ENCODE results near the gene LILRB1. TPM values are rescaled to one million over a fixed set of nuclear protein-coding genes. Genes with fewer than 3 reads are reported as not detected.

Gene LILRB1
- total RNA-seq, 1 donor from 2014 or later: 23.6 TPM

- ATAC-seq: peak; percentile 67
- intact Hi-C loops (cut with DNase I): no loop called here
- Histone ChIP-seq H3K27me3 (peaks cover 5% of the 10 kb centered on the region), H3K4me3 (no peak overlapping the region), H3K27ac (no peak overlapping the region), H3K9me3 (no peaks in the 10 kb centered on the region), H3K4me1 (no peaks in the 10 kb centered on the region), H3K36me3 (no peaks in the 10 kb centered on the region)
- TF ChIP-seq, protein P1, sequence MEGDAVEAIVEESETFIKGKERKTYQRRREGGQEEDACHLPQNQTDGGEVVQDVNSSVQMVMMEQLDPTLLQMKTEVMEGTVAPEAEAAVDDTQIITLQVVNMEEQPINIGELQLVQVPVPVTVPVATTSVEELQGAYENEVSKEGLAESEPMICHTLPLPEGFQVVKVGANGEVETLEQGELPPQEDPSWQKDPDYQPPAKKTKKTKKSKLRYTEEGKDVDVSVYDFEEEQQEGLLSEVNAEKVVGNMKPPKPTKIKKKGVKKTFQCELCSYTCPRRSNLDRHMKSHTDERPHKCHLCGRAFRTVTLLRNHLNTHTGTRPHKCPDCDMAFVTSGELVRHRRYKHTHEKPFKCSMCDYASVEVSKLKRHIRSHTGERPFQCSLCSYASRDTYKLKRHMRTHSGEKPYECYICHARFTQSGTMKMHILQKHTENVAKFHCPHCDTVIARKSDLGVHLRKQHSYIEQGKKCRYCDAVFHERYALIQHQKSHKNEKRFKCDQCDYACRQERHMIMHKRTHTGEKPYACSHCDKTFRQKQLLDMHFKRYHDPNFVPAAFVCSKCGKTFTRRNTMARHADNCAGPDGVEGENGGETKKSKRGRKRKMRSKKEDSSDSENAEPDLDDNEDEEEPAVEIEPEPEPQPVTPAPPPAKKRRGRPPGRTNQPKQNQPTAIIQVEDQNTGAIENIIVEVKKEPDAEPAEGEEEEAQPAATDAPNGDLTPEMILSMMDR (IDR thresholded peaks at IDR 0.05): no peak
- no peak for DNase-seq
Measured at GRCh38 chr19:54600212-54600611, 30.1 kb upstream of the LILRB1 start.

DNA sequence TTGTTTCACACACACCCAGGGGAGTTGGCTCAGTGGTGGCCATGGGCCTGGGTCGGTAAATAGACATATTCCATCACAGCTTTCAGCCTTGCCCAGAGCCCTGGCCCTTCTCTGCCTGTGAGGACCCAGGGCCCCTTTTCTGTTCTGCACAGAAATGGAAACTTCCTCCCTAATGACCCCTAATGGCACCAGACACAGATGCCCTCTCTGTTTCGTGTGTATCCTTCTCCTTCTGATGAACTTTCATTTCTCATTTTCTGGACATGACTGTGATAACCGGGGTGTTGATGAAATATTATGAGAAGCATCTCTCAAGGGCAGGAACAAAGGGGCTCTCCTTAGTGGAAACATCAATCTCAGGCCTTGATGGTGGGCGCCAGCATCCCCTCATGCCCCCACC is 24.1 kb upstream of the LILRB1 start:
- intact Hi-C loops (cut with DNase I): no loop called here
- no peak overlapping the region for H3K27ac ChIP-seq
- no peak overlapping the region for H3K4me3 ChIP-seq
- TF ChIP-seq, protein P1 (IDR thresholded peaks at IDR 0.05): no peak
- H3K9me3 ChIP-seq: no peaks in the 10 kb centered on the region
- DNase-seq (no peak), ATAC-seq (peak; percentile 62)
- H3K4me1 ChIP-seq: no peaks in the 10 kb centered on the region
- H3K36me3 ChIP-seq: no peaks in the 10 kb centered on the region
- no peaks in the 10 kb centered on the region for H3K27me3 ChIP-seq

GRCh38 chr19:54606891-54607784 is 23.1 kb upstream of the LILRB1 start:
- Histone ChIP-seq H3K9me3 (no peaks in the 10 kb centered on the region), H3K4me1 (no peaks in the 10 kb centered on the region), H3K4me3 (no peak overlapping the region), H3K27me3 (no peaks in the 10 kb centered on the region), H3K36me3 (no peaks in the 10 kb centered on the region), H3K27ac (no peak overlapping the region)
- peak; percentile 84 for ATAC-seq
- DNase-seq: no peak
- intact Hi-C loops (cut with DNase I): no loop called here
- TF ChIP-seq, protein P1 (IDR thresholded peaks at IDR 0.05): no peak

DNA sequence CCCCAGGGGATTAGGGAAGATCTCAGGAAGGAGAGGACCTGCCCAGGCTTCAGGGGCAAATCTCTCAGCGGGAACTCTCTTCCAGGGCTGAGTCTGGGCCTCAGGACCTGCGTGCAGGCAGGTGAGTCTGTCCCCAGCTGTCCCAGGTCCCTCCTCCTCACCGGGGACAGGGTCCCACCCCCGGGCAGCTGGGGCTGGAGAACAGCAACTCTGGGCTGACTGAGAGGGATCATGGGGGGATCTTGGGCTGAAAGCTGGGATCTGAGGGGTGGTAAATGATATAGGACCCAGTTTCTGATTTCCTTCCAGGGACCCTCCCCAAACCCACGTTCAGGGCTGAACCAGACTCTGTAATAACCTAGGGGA is 22.5 kb upstream of the LILRB1 start:
- intact Hi-C loops (cut with DNase I): no loop called here
- TF ChIP-seq, protein P1 (IDR thresholded peaks at IDR 0.05): no peak
- ATAC-seq: no peak
- Histone ChIP-seq H3K27ac (no peak overlapping the region), H3K4me3 (no peak overlapping the region), H3K9me3 (no peaks in the 10 kb centered on the region), H3K36me3 (no peaks in the 10 kb centered on the region), H3K27me3 (no peaks in the 10 kb centered on the region), H3K4me1 (no peaks in the 10 kb centered on the region)
- no peak for DNase-seq

DNA sequence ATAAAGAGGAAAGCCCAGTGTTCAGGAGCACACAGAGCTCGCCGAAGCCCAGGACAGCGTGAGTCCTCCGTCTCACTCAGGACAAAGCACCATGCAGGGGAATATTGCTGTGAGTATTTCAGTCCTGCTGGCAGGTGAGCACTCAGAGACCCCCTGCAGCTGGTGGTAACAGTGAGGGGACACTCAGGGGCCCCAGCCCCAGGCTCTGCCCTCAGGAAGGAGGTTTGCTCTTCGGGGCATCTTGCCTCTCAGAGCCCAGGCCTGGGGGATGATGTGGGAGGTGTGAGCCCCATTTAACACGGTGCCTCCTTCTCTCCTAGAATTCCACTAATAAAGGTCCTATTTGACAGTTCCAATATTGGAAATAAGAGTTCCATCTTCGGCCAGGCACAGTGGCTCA is 22.1 kb upstream of the LILRB1 start:
- Histone ChIP-seq H3K4me3 (no peak overlapping the region), H3K27ac (no peak overlapping the region), H3K9me3 (no peaks in the 10 kb centered on the region), H3K27me3 (no peaks in the 10 kb centered on the region), H3K4me1 (no peaks in the 10 kb centered on the region), H3K36me3 (no peaks in the 10 kb centered on the region)
- no peak for ATAC-seq
- TF ChIP-seq, protein P1 (IDR thresholded peaks at IDR 0.05): no peak
- intact Hi-C loops (cut with DNase I): no loop called here
- DNase-seq: no peak
